ENCODE results near the gene NUDCD3.

Gene NUDCD3

GRCh38 chr7:44490351-44491200, at the start of gene NUDCD3:
NUDCD3 (minus strand) TSS chr7:44490658; CDS start chr7:44490600, 58 bp downstream.
- Histone ChIP-seq H3K4me1 (ENCODE audit: control insufficient read depth in 5 of 5, insufficient read depth in 5 of 5, low read length in 5 of 5) (peaks cover 6 to 44% (median 40%) of the 10 kb centered on the region in 5 donors), H3K36me3 (ENCODE audit: control insufficient read depth in 5 of 5, insufficient read depth in 5 of 5, low read length in 5 of 5) (no peaks in the 10 kb centered on the region), H3K4me3 (ENCODE audit: low read depth in 1 of 5, low read length in 5 of 5) (peak within 1 kb of the TSS; percentile 88 to 99 (median 94)), H3K27ac (ENCODE audit: low read depth, low read length) (peak within 1 kb of the TSS; percentile 98), H3K9ac (ENCODE audit: low read length in 5 of 5) (peak within 1 kb of the TSS; percentile 57 to 97 (median 95)), H3K27me3 (ENCODE audit: control insufficient read depth in 5 of 5, insufficient read depth in 4 of 5, low read length in 5 of 5) (peaks cover 0 to 2% (median 0%) of the 10 kb centered on the region in 5 donors), H3K9me3 (ENCODE audit: control insufficient read depth in 5 of 5, low read length in 5 of 5) (no peaks in the 10 kb centered on the region)

- Histone ChIP-seq H3K4me3 (ENCODE audit: low read depth in 1 of 5, low read length in 5 of 5) (no peak overlapping the region), H3K9me3 (ENCODE audit: control insufficient read depth in 5 of 5, low read length in 5 of 5) (no peaks in the 10 kb centered on the region), H3K9ac (ENCODE audit: low read length in 5 of 5) (no peak overlapping the region), H3K4me1 (ENCODE audit: control insufficient read depth in 5 of 5, insufficient read depth in 5 of 5, low read length in 5 of 5) (peaks cover 1 to 63% (median 39%) of the 10 kb centered on the region in 5 donors), H3K27ac (ENCODE audit: low read depth, low read length) (peak overlapping the region; percentile 79), H3K36me3 (ENCODE audit: control insufficient read depth in 5 of 5, insufficient read depth in 5 of 5, low read length in 5 of 5) (no peaks in the 10 kb centered on the region), H3K27me3 (ENCODE audit: control insufficient read depth in 5 of 5, insufficient read depth in 4 of 5, low read length in 5 of 5) (no peaks in the 10 kb centered on the region)
These were observed 49.4 kb upstream of the NUDCD3 start for GRCh38 chr7:44539669-44540506.

DNA sequence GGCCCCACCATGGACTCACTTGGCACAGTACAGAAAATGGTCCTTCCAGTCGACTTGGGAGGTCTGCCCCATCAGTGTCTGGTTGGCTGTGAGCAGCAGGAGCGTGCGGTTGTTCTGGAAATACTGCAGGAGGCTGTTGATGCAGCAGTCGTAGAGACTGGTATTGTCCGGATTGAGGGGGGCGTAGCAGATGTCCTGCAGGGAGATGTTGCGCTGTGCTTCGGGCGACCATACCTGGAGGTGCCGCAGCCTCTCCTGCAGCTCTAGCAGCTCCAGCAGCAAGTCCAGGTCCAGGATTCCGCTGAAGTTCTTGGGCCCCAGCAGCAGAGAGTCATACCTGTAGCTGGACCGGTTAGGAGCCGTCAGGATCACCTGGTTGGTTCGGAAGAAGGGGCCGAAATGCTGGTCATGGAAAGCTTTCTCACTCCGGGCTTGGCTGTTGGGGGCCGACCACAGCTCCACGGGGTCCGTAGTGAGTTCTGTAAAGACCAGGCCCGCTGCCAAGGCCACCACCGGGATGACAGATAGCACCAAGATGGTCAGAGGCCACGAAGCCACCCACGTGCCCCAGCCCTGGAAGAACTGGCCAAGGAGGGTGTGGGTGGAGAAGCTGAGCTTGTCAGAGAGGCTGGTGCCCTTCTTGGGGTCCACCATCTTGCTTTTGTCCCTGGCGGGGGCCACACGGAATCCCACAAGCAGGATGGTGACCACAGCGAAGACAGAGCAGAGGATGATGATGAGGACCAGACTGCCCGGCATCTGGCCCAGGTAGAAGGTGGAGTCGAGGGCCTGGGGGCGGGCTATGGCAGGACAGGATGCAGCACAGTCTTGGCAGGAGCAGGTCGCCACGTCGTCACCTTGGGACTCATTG, 48.6 kb upstream of the NUDCD3 start:
- Histone ChIP-seq H3K4me3 (ENCODE audit: low read depth in 1 of 5, low read length in 5 of 5) (no peak overlapping the region), H3K27ac (ENCODE audit: low read depth, low read length) (peak overlapping the region; percentile 79)

GRCh38 chr7:44538093-44538797, 47.8 kb upstream of the NUDCD3 start:
- H3K9ac ChIP-seq (ENCODE audit: low read length in 5 of 5): no peak overlapping the region
- peak overlapping the region; percentile 74 for H3K27ac ChIP-seq (ENCODE audit: low read depth, low read length)
- no peak overlapping the region for H3K4me3 ChIP-seq (ENCODE audit: low read depth in 1 of 5, low read length in 5 of 5)
- no peaks in the 10 kb centered on the region for H3K9me3 ChIP-seq (ENCODE audit: control insufficient read depth in 5 of 5, low read length in 5 of 5)
- H3K36me3 ChIP-seq (ENCODE audit: control insufficient read depth in 5 of 5, insufficient read depth in 5 of 5, low read length in 5 of 5): no peaks in the 10 kb centered on the region
- no peaks in the 10 kb centered on the region for H3K27me3 ChIP-seq (ENCODE audit: control insufficient read depth in 5 of 5, insufficient read depth in 4 of 5, low read length in 5 of 5)
- peaks cover 0 to 68% (median 39%) of the 10 kb centered on the region in 5 donors for H3K4me1 ChIP-seq (ENCODE audit: control insufficient read depth in 5 of 5, insufficient read depth in 5 of 5, low read length in 5 of 5)

More for the DNA sequence above, 48.6 kb upstream of the NUDCD3 start:
- Histone ChIP-seq H3K9ac (ENCODE audit: low read length in 5 of 5) (no peak overlapping the region), H3K4me1 (ENCODE audit: control insufficient read depth in 5 of 5, insufficient read depth in 5 of 5, low read length in 5 of 5) (peaks cover 1 to 63% (median 39%) of the 10 kb centered on the region in 5 donors), H3K36me3 (ENCODE audit: control insufficient read depth in 5 of 5, insufficient read depth in 5 of 5, low read length in 5 of 5) (no peaks in the 10 kb centered on the region), H3K27me3 (ENCODE audit: control insufficient read depth in 5 of 5, insufficient read depth in 4 of 5, low read length in 5 of 5) (no peaks in the 10 kb centered on the region), H3K9me3 (ENCODE audit: control insufficient read depth in 5 of 5, low read length in 5 of 5) (no peaks in the 10 kb centered on the region)

DNA sequence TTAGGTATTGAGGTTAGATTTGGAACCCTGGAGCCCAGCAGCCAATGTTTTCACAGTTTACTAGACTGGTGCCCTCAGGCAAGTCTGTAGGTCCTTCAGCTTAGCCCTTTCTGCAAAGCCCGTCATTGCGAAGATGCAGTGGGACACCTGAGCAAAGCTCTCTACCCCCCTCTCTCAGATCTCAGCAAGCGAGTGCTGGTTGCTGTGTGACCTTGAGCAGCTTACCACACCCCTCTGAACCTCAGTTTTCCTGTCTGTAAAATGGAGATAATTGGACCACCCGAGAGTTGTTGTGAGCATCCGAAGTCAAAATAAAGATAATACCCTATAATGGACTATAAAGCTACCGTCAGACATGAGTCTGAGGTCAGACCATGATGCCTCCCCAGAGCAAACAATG, 47.0 kb upstream of the NUDCD3 start:
- Histone ChIP-seq H3K4me1 (ENCODE audit: control insufficient read depth in 5 of 5, insufficient read depth in 5 of 5, low read length in 5 of 5) (peaks cover 0 to 60% (median 31%) of the 10 kb centered on the region in 5 donors), H3K9me3 (ENCODE audit: control insufficient read depth in 5 of 5, low read length in 5 of 5) (no peaks in the 10 kb centered on the region), H3K9ac (ENCODE audit: low read length in 5 of 5) (no peak overlapping the region), H3K27ac (ENCODE audit: low read depth, low read length) (peak overlapping the region; percentile 74), H3K27me3 (ENCODE audit: control insufficient read depth in 5 of 5, insufficient read depth in 4 of 5, low read length in 5 of 5) (no peaks in the 10 kb centered on the region), H3K36me3 (ENCODE audit: control insufficient read depth in 5 of 5, insufficient read depth in 5 of 5, low read length in 5 of 5) (no peaks in the 10 kb centered on the region), H3K4me3 (ENCODE audit: low read depth in 1 of 5, low read length in 5 of 5) (no peak overlapping the region)

- Histone ChIP-seq H3K27me3 (ENCODE audit: control insufficient read depth in 5 of 5, insufficient read depth in 4 of 5, low read length in 5 of 5) (no peaks in the 10 kb centered on the region), H3K27ac (ENCODE audit: low read depth, low read length) (no peak overlapping the region), H3K4me3 (ENCODE audit: low read depth in 1 of 5, low read length in 5 of 5) (no peak overlapping the region), H3K4me1 (ENCODE audit: control insufficient read depth in 5 of 5, insufficient read depth in 5 of 5, low read length in 5 of 5) (peaks cover 0 to 47% (median 25%) of the 10 kb centered on the region in 5 donors), H3K9ac (ENCODE audit: low read length in 5 of 5) (no peak overlapping the region), H3K36me3 (ENCODE audit: control insufficient read depth in 5 of 5, insufficient read depth in 5 of 5, low read length in 5 of 5) (no peaks in the 10 kb centered on the region), H3K9me3 (ENCODE audit: control insufficient read depth in 5 of 5, low read length in 5 of 5) (no peaks in the 10 kb centered on the region)
These were observed 45.6 kb upstream of the NUDCD3 start for GRCh38 chr7:44536090-44536489.

GRCh38 chr7:44535348-44536064, 45.0 kb upstream of the NUDCD3 start:
- no peaks in the 10 kb centered on the region for H3K36me3 ChIP-seq (ENCODE audit: control insufficient read depth in 5 of 5, insufficient read depth in 5 of 5, low read length in 5 of 5)
- H3K9ac ChIP-seq (ENCODE audit: low read length in 5 of 5): no peak overlapping the region
- peaks cover 0 to 41% (median 23%) of the 10 kb centered on the region in 5 donors for H3K4me1 ChIP-seq (ENCODE audit: control insufficient read depth in 5 of 5, insufficient read depth in 5 of 5, low read length in 5 of 5)
- H3K4me3 ChIP-seq (ENCODE audit: low read depth in 1 of 5, low read length in 5 of 5): no peak overlapping the region
- H3K9me3 ChIP-seq (ENCODE audit: control insufficient read depth in 5 of 5, low read length in 5 of 5): no peaks in the 10 kb centered on the region
- H3K27ac ChIP-seq (ENCODE audit: low read depth, low read length): no peak overlapping the region
- H3K27me3 ChIP-seq (ENCODE audit: control insufficient read depth in 5 of 5, insufficient read depth in 4 of 5, low read length in 5 of 5): no peaks in the 10 kb centered on the region

- Histone ChIP-seq H3K36me3 (ENCODE audit: control insufficient read depth in 5 of 5, insufficient read depth in 5 of 5, low read length in 5 of 5) (no peaks in the 10 kb centered on the region), H3K4me3 (ENCODE audit: low read depth in 1 of 5, low read length in 5 of 5) (no peak overlapping the region), H3K9ac (ENCODE audit: low read length in 5 of 5) (no peak overlapping the region), H3K27ac (ENCODE audit: low read depth, low read length) (no peak overlapping the region), H3K4me1 (ENCODE audit: control insufficient read depth in 5 of 5, insufficient read depth in 5 of 5, low read length in 5 of 5) (peaks cover 0 to 31% (median 13%) of the 10 kb centered on the region in 5 donors), H3K9me3 (ENCODE audit: control insufficient read depth in 5 of 5, low read length in 5 of 5) (no peaks in the 10 kb centered on the region), H3K27me3 (ENCODE audit: control insufficient read depth in 5 of 5, insufficient read depth in 4 of 5, low read length in 5 of 5) (no peaks in the 10 kb centered on the region)
These were observed 44.0 kb upstream of the NUDCD3 start for GRCh38 chr7:44534501-44534900.

All from subcutaneous abdominal adipose tissue (tissue), 5 donors.